Measurements from ENCODE around the gene OPN1LW.

GRCh38 chrX:154140206-154140605, 3.8 kb upstream of the OPN1LW start:
- no peak for TF ChIP-seq CTCF (IDR thresholded peaks at IDR 0.05 in 8 of 11, conservative IDR thresholded peaks at IDR 0.05 in 3 of 11)
- no peak for TF ChIP-seq POLR2A (IDR thresholded peaks at IDR 0.05)
